Astrocyte of the spinal cord (primary cell): ENCODE measurements around the gene LMAN2.

Experiments used
- DNase-seq: peaks from one replicate; pipeline ENCODE4 v3.0.0; 2011; ENCODE audit warnings: low read depth, low spot score
- H3K4me3 ChIP-seq: 2 replicates; pipeline ENCODE4 v1.5.1; 2011; ENCODE audit warnings: low read depth, mild to moderate bottlenecking, low read length, moderate library complexity
- CTCF ChIP-seq: IDR thresholded peaks from 2 replicates; pipeline ENCODE4 v1.5.1; 2012; ENCODE audit warnings: low read depth, mild to moderate bottlenecking, low read length, inconsistent platforms
- in situ Hi-C: cut with HindIII; loops from 2 replicates; pipeline ENCODE4 v1.10.0; 2017; ENCODE audit warnings: low sequenced_read_pairs

The LMAN2 gene

GRCh38 chr5:177329883-177330282 is 21.6 kb downstream of the LMAN2 start:
- no peak for DNase-seq
- in situ Hi-C loops: no loop called here
- no peak for TF ChIP-seq CTCF
- no peak overlapping the region for H3K4me3 ChIP-seq

- H3K4me3 ChIP-seq: no peak overlapping the region
- TF ChIP-seq CTCF: no peak
- in situ Hi-C loops: no loop called here
- DNase-seq: no peak
These were observed 22.8 kb downstream of the LMAN2 start for GRCh38 chr5:177328545-177329231.

- peak; percentile 81 for DNase-seq
- H3K4me3 ChIP-seq: no peak overlapping the region
- in situ Hi-C loops: no loop called here
- TF ChIP-seq CTCF: peak; percentile 25
These were observed 23.6 kb downstream of the LMAN2 start for GRCh38 chr5:177327539-177328522.

GRCh38 chr5:177325868-177326381 is 25.5 kb downstream of the LMAN2 start:
- DNase-seq: no peak
- no peak for TF ChIP-seq CTCF
- in situ Hi-C loops: no loop called here
- no peak overlapping the region for H3K4me3 ChIP-seq

- in situ Hi-C loops: no loop called here
- H3K4me3 ChIP-seq: no peak overlapping the region
- no peak for TF ChIP-seq CTCF
- DNase-seq: no peak
These were observed 30.6 kb downstream of the LMAN2 start for GRCh38 chr5:177320879-177321278.

- in situ Hi-C loops: no loop called here
- no peak for TF ChIP-seq CTCF
- H3K4me3 ChIP-seq: no peak overlapping the region
- no peak for DNase-seq
These were observed 31.4 kb downstream of the LMAN2 start for GRCh38 chr5:177319913-177320588.
